ENCODE results near the gene LRRC8C. TPM values are rescaled to one million over a fixed set of nuclear protein-coding genes. Genes with fewer than 3 reads are reported as not detected.

The LRRC8C gene
- total RNA-seq, 1 experiment from 2014 or later, result 8.4 TPM

- H2AFZ ChIP-seq (ENCODE audit: low read depth, low read length, poor library complexity, severe bottlenecking), result no peak overlapping the region
- BruUV-seq (replicated peaks), result no TSS peak
- H3K9ac ChIP-seq (ENCODE audit: low read length), result no peak overlapping the region
- CTCF ChIA-PET, result no interaction called here
- H3K4me3 ChIP-seq (replicated peaks in 1 of 2; ENCODE audit: low read depth in 1 of 2, low read length in 2 of 2), result no peak overlapping the region
- intact Hi-C loops (cut with micrococcal nuclease), result no loop called here
- DNase-seq (ENCODE audit: low read depth, low spot score), result no peak
- H3K4me1 ChIP-seq (ENCODE audit: control insufficient read depth in 1 of 2, insufficient read depth in 2 of 2, low read length in 2 of 2), result no peaks in the 10 kb centered on the region
- no peaks in the 10 kb centered on the region for H3K9me3 ChIP-seq (ENCODE audit: control insufficient read depth in 1 of 2, insufficient read depth in 1 of 2, low read depth in 1 of 2, low read length in 2 of 2)
- TF ChIP-seq SP1 (IDR thresholded peaks at IDR 0.05; ENCODE audit: low read depth), result no peak
- no peak for TF ChIP-seq MAX (IDR thresholded peaks at IDR 0.05)
- TF ChIP-seq EZH2phosphoT487 (IDR thresholded peaks at IDR 0.05; ENCODE audit: borderline replicate concordance), result no peak
- no peak for TF ChIP-seq ZNF274 (IDR thresholded peaks at IDR 0.05; ENCODE audit: low read depth, low read length)
- no peak for TF ChIP-seq EZH2 (IDR thresholded peaks at IDR 0.05)
- TF ChIP-seq ATF3 (IDR thresholded peaks at IDR 0.05), result no peak
- TF ChIP-seq CBX3 (IDR thresholded peaks at IDR 0.05; ENCODE audit: low read depth), result no peak
- no peak for TF ChIP-seq JUND (IDR thresholded peaks at IDR 0.05)
- no peak for TF ChIP-seq FOSL1 (IDR thresholded peaks at IDR 0.05; ENCODE audit: low read depth)
- no peaks in the 10 kb centered on the region for H3K9me2 ChIP-seq (ENCODE audit: insufficient read depth)
- H3K36me3 ChIP-seq (ENCODE audit: control insufficient read depth in 1 of 2, insufficient read depth in 2 of 2, low read length in 2 of 2), result no peaks in the 10 kb centered on the region
- H3K27ac ChIP-seq (ENCODE audit: low read depth, low read length), result no peak overlapping the region
- no peaks in the 10 kb centered on the region for H4K20me1 ChIP-seq (ENCODE audit: insufficient read depth)
- no peak for ATAC-seq
- H3K27me3 ChIP-seq (ENCODE audit: insufficient read depth, low read length), result no peaks in the 10 kb centered on the region
- POLR2A ChIA-PET, result no interaction called here
- H3K4me2 ChIP-seq (ENCODE audit: low read length), result no peak overlapping the region
- H3K79me2 ChIP-seq (ENCODE audit: insufficient read depth, low read length), result no peaks in the 10 kb centered on the region
- RAD21 ChIA-PET (ENCODE audit: low non-redundant PET in 1 of 2, low total read pairs in 2 of 2, uncharacterized antibody in 2 of 2, unreplicated experiment in 2 of 2), result no interaction called here
Measured at GRCh38 chr1:89739013-89739843, 106.3 kb downstream of the LRRC8C start.

GRCh38 chr1:89739844-89740216, 106.9 kb downstream of the LRRC8C start:
- H3K27me3 ChIP-seq (ENCODE audit: insufficient read depth, low read length), result no peaks in the 10 kb centered on the region
- no TSS peak for BruUV-seq (replicated peaks)
- H3K4me2 ChIP-seq (ENCODE audit: low read length), result no peak overlapping the region
- no peak overlapping the region for H3K4me3 ChIP-seq (replicated peaks in 1 of 2; ENCODE audit: low read depth in 1 of 2, low read length in 2 of 2)
- ATAC-seq (no peak), DNase-seq (ENCODE audit: low read depth, low spot score) (no peak)
- no peak overlapping the region for H2AFZ ChIP-seq (ENCODE audit: low read depth, low read length, poor library complexity, severe bottlenecking)
- TF ChIP-seq ELF1 (IDR thresholded peaks at IDR 0.05; ENCODE audit: borderline replicate concordance, low read depth), result no peak
- no peak for TF ChIP-seq CEBPB (IDR thresholded peaks at IDR 0.05; ENCODE audit: low read depth)
- H3K9me3 ChIP-seq (ENCODE audit: control insufficient read depth in 1 of 2, insufficient read depth in 1 of 2, low read depth in 1 of 2, low read length in 2 of 2), result no peaks in the 10 kb centered on the region
- no peaks in the 10 kb centered on the region for H3K79me2 ChIP-seq (ENCODE audit: insufficient read depth, low read length)
- POLR2A ChIA-PET, result no interaction called here
- CTCF ChIA-PET, result no interaction called here
- intact Hi-C loops (cut with micrococcal nuclease), result no loop called here
- no peaks in the 10 kb centered on the region for H4K20me1 ChIP-seq (ENCODE audit: insufficient read depth)
- H3K9ac ChIP-seq (ENCODE audit: low read length), result no peak overlapping the region
- RAD21 ChIA-PET (ENCODE audit: low non-redundant PET in 1 of 2, low total read pairs in 2 of 2, uncharacterized antibody in 2 of 2, unreplicated experiment in 2 of 2), result no interaction called here
- H3K4me1 ChIP-seq (ENCODE audit: control insufficient read depth in 1 of 2, insufficient read depth in 2 of 2, low read length in 2 of 2), result no peaks in the 10 kb centered on the region
- H3K9me2 ChIP-seq (ENCODE audit: insufficient read depth), result no peaks in the 10 kb centered on the region
- no peak overlapping the region for H3K27ac ChIP-seq (ENCODE audit: low read depth, low read length)
- no peaks in the 10 kb centered on the region for H3K36me3 ChIP-seq (ENCODE audit: control insufficient read depth in 1 of 2, insufficient read depth in 2 of 2, low read length in 2 of 2)

Data from HCT116 (cell line).